ENCODE measurements around the gene BUB1B.
"Not testable (repeated sequence)": the region's sequence is repeated elsewhere in the genome, so short reads cannot be mapped to it uniquely, and the experiment has no call there.

The BUB1B gene

GRCh38 chr15:40155270-40155910, 5.5 kb upstream of the BUB1B start:
- Histone ChIP-seq H3K4me3 (no peak overlapping the region), H3K27ac (no peak overlapping the region)
- TF ChIP-seq CTCF (IDR thresholded peaks at IDR 0.05): no peak
- DNase-seq (ENCODE audit: low spot score): no peak

GRCh38 chr15:40157778-40158447, 3.0 kb upstream of the BUB1B start:
- Histone ChIP-seq H3K4me3 (no peak overlapping the region), H3K27ac (no peak overlapping the region)
- TF ChIP-seq CTCF (IDR thresholded peaks at IDR 0.05): no peak
- DNase-seq (ENCODE audit: low spot score): no peak

GRCh38 chr15:40160021-40160420, 848 bp upstream of the BUB1B start:
- Histone ChIP-seq H3K27ac (no peak overlapping the region), H3K4me3 (no peak overlapping the region)
- no peak for DNase-seq (ENCODE audit: low spot score)
- TF ChIP-seq CTCF (IDR thresholded peaks at IDR 0.05): no peak

- H3K4me3 ChIP-seq: no peak overlapping the region
- TF ChIP-seq CTCF (IDR thresholded peaks at IDR 0.05): no peak
- no peak for DNase-seq (ENCODE audit: low spot score)
- no peak overlapping the region for H3K27ac ChIP-seq
Observed at GRCh38 chr15:40161693-40162391, 973 bp downstream of the BUB1B start.

- Histone ChIP-seq H3K4me3 (no peak overlapping the region), H3K27ac (no peak overlapping the region)
- no peak for DNase-seq (ENCODE audit: low spot score)
- no peak for TF ChIP-seq CTCF (IDR thresholded peaks at IDR 0.05)
Observed at GRCh38 chr15:40162552-40162951, 1.7 kb downstream of the BUB1B start.

- TF ChIP-seq CTCF (IDR thresholded peaks at IDR 0.05): no peak
- no peak overlapping the region for H3K27ac ChIP-seq
- no peak for DNase-seq (ENCODE audit: low spot score)
- no peak overlapping the region for H3K4me3 ChIP-seq
Observed at GRCh38 chr15:40163657-40164416, 3.0 kb downstream of the BUB1B start.

GRCh38 chr15:40167374-40167773, 6.5 kb downstream of the BUB1B start:
- not testable (repeated sequence) for H3K4me3 ChIP-seq; DNase-seq (ENCODE audit: low spot score); H3K27ac ChIP-seq
